Tibial artery (tissue), 4 donors: ENCODE measurements around the gene AGAP3.
"Not testable (repeated sequence)": the region's sequence is repeated elsewhere in the genome, so short reads cannot be mapped to it uniquely, and the experiment has no call there.

Experiments
- DNase-seq, 2 donors: peaks; one replicate each; pipeline ENCODE4 v3.0.0-alpha.2; 2019
- H3K27ac ChIP-seq, 2 donors: fragments of 200-600 bp; sonication (generic) in 1 of 2; 1 replicate in 1 of 2; 2 replicates in 1 of 2; pipeline ENCODE4 v1.5.1; 2018 to 2019; ENCODE audit warnings: mild to moderate bottlenecking in 1 of 2
- H3K27me3 ChIP-seq, 2 donors: fragments of 200-600 bp; sonication (generic) in 1 of 2; one replicate each; pipeline versions ENCODE4 v1.5.1 to v1.6.0; 2016 to 2019
- H3K36me3 ChIP-seq, 3 donors: fragments of 200-600 bp; sonication (generic) in 2 of 3; one replicate each; pipeline ENCODE4 v1.5.1; 2016 to 2019; ENCODE audit warnings: mild to moderate bottlenecking in 2 of 3
- H3K4me1 ChIP-seq, 4 donors: fragments of 200-600 bp; sonication (generic) in 2 of 4; 1 replicate in 3 of 4; 2 replicates in 1 of 4; pipeline ENCODE4 v1.5.1; 2016 to 2019
- H3K4me3 ChIP-seq, 2 donors: fragments of 200-600 bp; sonication (generic) in 1 of 2; 1 replicate in 1 of 2; 2 replicates in 1 of 2; pipeline ENCODE4 v1.5.1; 2018 to 2019; ENCODE audit warnings: mild to moderate bottlenecking in 2 of 2
- H3K9me3 ChIP-seq, 3 donors: fragments of 200-600 bp; sonication (generic) in 1 of 3; one replicate each; pipeline ENCODE4 v1.5.1; 2016 to 2019
- CTCF ChIP-seq, 2 experiments: fragments of 200-600 bp in 1 of 2; fragments of 450-650 bp in 1 of 2; IDR thresholded peaks; one replicate each; pipeline ENCODE4 v1.5.1; 2017 to 2019; ENCODE audit warnings: antibody characterized with exemption in 2 of 2, mild to moderate bottlenecking in 1 of 2, moderate library complexity in 1 of 2
- intact Hi-C: fragments of 100-400 bp; cut with DNase I; formaldehyde crosslinking; loops from one replicate; pipeline ENCODE4 v1.15.0; 2023; ENCODE audit warnings: low total_unique reads

AGAP3 gene

GRCh38 chr7:151085691-151086620 lies at the start of gene AGAP3:
Gene AGAP3 (plus strand): TSS chr7:151086475. CDS start chr7:151086742, 267 bp downstream.
- Histone ChIP-seq H3K9me3 (no peaks in the 10 kb centered on the region), H3K27me3 (no peaks in the 10 kb centered on the region), H3K27ac (peak within 1 kb of the TSS; percentile 82 to 86), H3K36me3 (no peaks in the 10 kb centered on the region), H3K4me3 (peak within 1 kb of the TSS; percentile 76 to 94), H3K4me1 (peaks cover 0 to 69% (median 46%) of the 10 kb centered on the region in 4 donors)
- TF ChIP-seq CTCF (IDR thresholded peaks at IDR 0.05), result no peak
- peak; percentile 89 to 96 for DNase-seq
- intact Hi-C loops, result loop anchor here (2.0 kb wide), 2 partner anchors 25 to 27 kb away; partner anchors contain the start of gene SLC4A2

- peak; percentile 74 to 80 for DNase-seq
- no peak for TF ChIP-seq CTCF (IDR thresholded peaks at IDR 0.05)
- H3K27ac ChIP-seq, result peak overlapping the region; percentile 52 to 61
Observed at GRCh38 chr7:151038951-151039849, 47.1 kb upstream of the AGAP3 start.

GRCh38 chr7:151039850-151040548 lies 46.3 kb upstream of the AGAP3 start:
- Histone ChIP-seq H3K4me1 (peaks cover 0 to 14% (median 11%) of the 10 kb centered on the region in 4 donors), H3K27me3 (no peaks in the 10 kb centered on the region), H3K27ac (peak overlapping the region in 1 of 2 donors; percentile 61), H3K36me3 (peaks cover 8 to 67% (median 27%) of the 10 kb centered on the region in 3 donors), H3K9me3 (no peaks in the 10 kb centered on the region), H3K4me3 (no peak overlapping the region)
- intact Hi-C loops, result loop anchor here (5.0 kb wide), 1 partner anchor 72 kb away; no protein-coding TSS in a partner anchor
- no peak for DNase-seq
- TF ChIP-seq CTCF (IDR thresholded peaks at IDR 0.05), result no peak

More at GRCh38 chr7:151038951-151039849, 47.1 kb upstream of the AGAP3 start:
- intact Hi-C loops, result loop anchor here (5.0 kb wide), 1 partner anchor 73 kb away; no protein-coding TSS in a partner anchor
- H3K4me3 ChIP-seq, result no peak overlapping the region
- H3K27me3 ChIP-seq, result no peaks in the 10 kb centered on the region
- H3K4me1 ChIP-seq, result peaks cover 0 to 14% (median 11%) of the 10 kb centered on the region in 4 donors
- H3K36me3 ChIP-seq, result peaks cover 12 to 67% (median 35%) of the 10 kb centered on the region in 3 donors
- H3K9me3 ChIP-seq, result no peaks in the 10 kb centered on the region

- H3K4me1 ChIP-seq, result peaks cover 0 to 14% (median 11%) of the 10 kb centered on the region in 4 donors
- H3K36me3 ChIP-seq, result peaks cover under 1 to 67% (median 24%) of the 10 kb centered on the region in 3 donors
- no peak for DNase-seq
- no peak overlapping the region for H3K4me3 ChIP-seq
- H3K27ac ChIP-seq, result no peak overlapping the region
- H3K9me3 ChIP-seq, result no peaks in the 10 kb centered on the region
- H3K27me3 ChIP-seq, result no peaks in the 10 kb centered on the region
- intact Hi-C loops, result no loop called here
- TF ChIP-seq CTCF (IDR thresholded peaks at IDR 0.05), result no peak
Observed at GRCh38 chr7:151040616-151041375, 45.5 kb upstream of the AGAP3 start.

- H3K36me3 ChIP-seq, result peaks cover 0 to 53% (median 10%) of the 10 kb centered on the region in 3 donors
- intact Hi-C loops, H3K27ac ChIP-seq, H3K27me3 ChIP-seq, H3K9me3 ChIP-seq, H3K4me3 ChIP-seq, DNase-seq: not testable (repeated sequence)
- H3K4me1 ChIP-seq, result peaks cover 0 to 18% (median 13%) of the 10 kb centered on the region in 4 donors
Observed at GRCh38 chr7:151043449-151043848, 42.8 kb upstream of the AGAP3 start.
